ENCODE measurements around the gene HELZ. TPM values are rescaled to one million over a fixed set of nuclear protein-coding genes. Genes with fewer than 3 reads are reported as not detected.
"Not testable (repeated sequence)": the region's sequence is repeated elsewhere in the genome, so short reads cannot be mapped to it uniquely, and the experiment has no call there.

The HELZ gene
- total RNA-seq, 2 donors from 2014 or later, result 106 to 110 TPM

DNA sequence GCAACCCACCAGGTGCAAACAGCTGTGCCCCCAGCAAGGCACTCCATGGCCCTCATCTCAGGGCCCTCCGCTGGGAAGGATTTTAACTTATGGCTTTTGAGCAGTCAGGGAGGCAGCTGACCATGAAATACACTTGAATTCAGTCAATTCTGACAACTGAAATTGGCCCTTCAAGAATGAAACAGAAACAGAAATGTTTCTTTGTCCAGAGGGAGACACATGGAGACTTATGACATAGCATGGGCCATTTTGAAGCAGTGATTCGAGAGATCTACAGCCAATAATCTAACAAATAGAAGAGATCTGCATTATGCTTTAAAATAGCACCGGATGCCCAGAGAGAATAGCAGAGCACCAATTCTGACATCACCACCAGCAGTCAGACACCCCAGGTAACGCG lies 193.2 kb downstream of the HELZ start:
- DNase-seq (ENCODE audit: low spot score) (no peak), ATAC-seq (no peak)
- H3K27ac Mint-ChIP-seq, result no peak overlapping the region
- H3K4me1 Mint-ChIP-seq (ENCODE audit: low read depth in 2 of 2), result peaks cover 0 to 2% of the 10 kb centered on the region in 2 donors
- peaks cover 5% of the 10 kb centered on the region for H3K9me3 Mint-ChIP-seq
- H3K4me3 Mint-ChIP-seq, result no peak overlapping the region
- H3K27me3 Mint-ChIP-seq, result no peaks in the 10 kb centered on the region
- H3K36me3 Mint-ChIP-seq, result peaks cover 13% of the 10 kb centered on the region

DNA sequence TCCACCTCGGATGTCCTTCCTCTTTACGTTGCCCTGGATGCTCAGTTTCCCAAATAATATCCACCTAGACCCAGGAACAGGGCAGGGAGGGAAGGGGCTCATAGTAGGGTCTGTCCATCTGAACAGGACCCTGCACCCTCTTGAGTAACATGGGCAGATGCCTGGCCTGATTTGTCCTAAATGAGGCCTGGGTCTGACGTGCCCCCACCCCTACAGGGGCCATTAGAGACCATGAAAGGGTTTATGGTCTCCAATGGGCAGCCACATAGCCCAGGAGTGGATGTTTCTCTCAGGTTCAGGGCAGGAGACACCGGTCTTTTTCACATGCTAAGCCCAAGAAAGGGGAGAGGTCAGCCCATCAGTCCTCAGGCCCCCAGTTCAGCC lies 193.8 kb downstream of the HELZ start:
- ATAC-seq (no peak), DNase-seq (ENCODE audit: low spot score) (no peak)
- Mint-ChIP-seq H3K4me3 (no peak overlapping the region), H3K4me1 (ENCODE audit: low read depth in 2 of 2) (peaks cover 0 to 2% of the 10 kb centered on the region in 2 donors), H3K9me3 (peaks cover 5% of the 10 kb centered on the region), H3K27me3 (no peaks in the 10 kb centered on the region), H3K27ac (no peak overlapping the region), H3K36me3 (peaks cover 13% of the 10 kb centered on the region)

DNA sequence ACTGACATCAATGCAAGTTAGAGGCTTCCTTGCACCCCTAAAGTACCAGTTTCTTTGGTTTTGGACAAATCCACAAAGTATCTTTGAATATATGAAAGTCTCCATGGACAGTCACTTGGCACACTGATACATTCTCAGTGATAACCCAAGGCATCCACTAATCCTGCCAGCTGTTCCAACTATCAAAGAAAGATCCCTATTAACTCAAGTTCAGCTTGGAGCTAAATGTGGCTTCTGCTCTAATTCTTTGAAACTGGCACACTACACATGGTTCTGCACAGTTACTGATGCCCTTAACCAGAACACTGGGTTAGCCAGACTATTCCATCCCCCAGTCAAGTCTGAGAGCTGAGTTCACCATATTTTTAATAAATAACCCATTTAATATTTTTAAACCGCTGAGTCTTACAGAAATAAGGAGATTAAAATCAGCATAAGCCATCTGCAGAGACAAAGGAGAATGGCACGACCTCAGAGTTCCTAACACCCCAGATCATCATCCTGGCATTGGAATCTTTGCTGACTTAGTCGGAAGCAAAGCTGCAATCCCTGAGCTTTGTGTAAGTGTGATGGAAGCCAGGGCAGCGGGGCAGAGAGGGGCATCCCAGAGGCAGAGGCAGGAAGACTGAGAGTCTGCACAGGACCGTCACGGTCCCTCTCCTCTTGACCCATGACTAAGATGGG lies 194.4 kb downstream of the HELZ start:
- no peak for ATAC-seq
- peak; percentile 59 for DNase-seq (ENCODE audit: low spot score)
- Mint-ChIP-seq H3K27ac (no peak overlapping the region), H3K4me1 (ENCODE audit: low read depth in 2 of 2) (peaks cover 0 to 2% of the 10 kb centered on the region in 2 donors), H3K9me3 (peaks cover 5% of the 10 kb centered on the region), H3K27me3 (no peaks in the 10 kb centered on the region), H3K36me3 (peaks cover 13% of the 10 kb centered on the region), H3K4me3 (no peak overlapping the region)

DNA sequence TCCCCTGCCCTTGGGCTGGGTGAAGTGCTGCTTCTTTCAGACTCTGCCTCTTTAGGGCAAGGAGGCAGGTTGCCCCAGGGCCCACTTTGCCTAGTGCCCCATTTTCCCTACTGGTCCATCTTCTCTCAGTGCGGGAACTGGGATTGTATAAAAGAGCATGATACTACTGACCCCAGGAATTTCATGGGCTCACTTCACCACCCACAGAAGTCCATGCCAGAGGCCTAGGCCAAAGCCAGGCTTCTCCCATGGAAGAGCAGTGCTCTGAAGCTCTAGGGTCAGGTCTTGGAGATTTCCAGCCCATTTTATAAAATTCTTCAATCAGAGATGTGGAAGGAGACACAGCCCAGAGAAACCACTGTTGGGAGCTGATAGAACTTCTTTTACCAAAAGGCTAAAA lies 194.9 kb downstream of the HELZ start:
- peak; percentile 51 for DNase-seq (ENCODE audit: low spot score)

DNA sequence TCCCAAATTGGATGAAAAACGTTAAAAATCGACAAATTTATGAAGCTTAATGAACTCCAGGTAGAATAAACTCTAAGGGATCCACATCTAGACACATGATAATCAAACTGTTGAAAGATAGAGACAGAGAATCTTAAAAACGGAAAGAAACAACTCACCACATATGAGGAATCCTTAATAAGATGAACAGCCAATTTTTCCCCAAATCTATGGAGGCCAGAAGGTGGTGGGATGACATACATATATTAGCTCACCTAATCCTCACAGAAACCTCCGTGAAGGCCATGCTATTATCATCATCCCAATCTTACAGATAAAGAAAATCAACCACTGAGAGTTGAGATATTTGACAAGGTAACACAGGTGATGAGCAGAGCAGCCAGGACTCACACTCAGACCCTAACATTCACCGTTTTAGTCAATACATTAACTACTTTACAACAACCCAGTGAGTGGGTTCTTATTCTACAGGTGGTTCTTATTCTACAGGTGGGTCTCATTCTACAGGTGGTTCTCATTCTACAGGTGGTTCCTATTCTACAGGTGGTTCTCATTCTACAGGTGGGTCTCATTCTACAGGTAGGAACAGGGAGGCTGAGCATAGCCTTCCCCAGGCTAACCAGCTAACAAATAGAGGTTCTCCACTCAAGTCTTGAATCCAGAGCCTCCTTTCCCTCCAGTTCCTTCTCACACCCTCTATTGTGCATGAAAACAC lies 195.8 kb downstream of the HELZ start:
- H3K4me1 Mint-ChIP-seq (ENCODE audit: low read depth in 2 of 2), result peaks cover 0 to 2% of the 10 kb centered on the region in 2 donors
- DNase-seq (ENCODE audit: low spot score) (peak; percentile 23), ATAC-seq (no peak)
- peaks cover 5% of the 10 kb centered on the region for H3K9me3 Mint-ChIP-seq
- H3K36me3 Mint-ChIP-seq, result peaks cover 13% of the 10 kb centered on the region
- no peak overlapping the region for H3K4me3 Mint-ChIP-seq
- H3K27me3 Mint-ChIP-seq, result no peaks in the 10 kb centered on the region
- H3K27ac Mint-ChIP-seq, result no peak overlapping the region

More for the DNA sequence above, 194.9 kb downstream of the HELZ start:
- Mint-ChIP-seq H3K9me3 (peaks cover 5% of the 10 kb centered on the region), H3K4me3 (no peak overlapping the region), H3K27me3 (no peaks in the 10 kb centered on the region), H3K36me3 (peaks cover 13% of the 10 kb centered on the region), H3K27ac (no peak overlapping the region), H3K4me1 (ENCODE audit: low read depth in 2 of 2) (peaks cover 0 to 2% of the 10 kb centered on the region in 2 donors)
- no peak for ATAC-seq

DNA sequence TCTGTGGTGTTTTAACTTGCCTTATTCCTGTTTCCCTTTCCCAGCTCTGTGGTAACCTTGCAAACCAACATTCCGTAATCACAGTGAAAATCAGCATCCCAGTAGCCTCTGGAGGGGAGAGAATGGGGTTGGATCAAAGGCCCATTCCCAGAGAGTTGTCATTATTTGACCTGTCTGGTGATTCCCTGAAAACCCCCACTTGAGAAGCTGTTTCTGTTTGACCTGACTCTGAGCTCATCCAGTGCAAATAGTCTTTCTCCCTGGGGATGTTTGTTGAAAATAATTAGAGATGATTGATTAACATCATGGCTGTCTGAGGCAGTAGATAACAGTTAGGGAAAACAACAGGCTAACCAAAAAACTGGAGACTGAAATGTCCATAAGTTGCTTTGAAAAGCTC lies 197.6 kb downstream of the HELZ start:
- Mint-ChIP-seq H3K4me3 (no peak overlapping the region), H3K27ac (no peak overlapping the region), H3K4me1 (ENCODE audit: low read depth in 2 of 2) (peaks cover 0 to 2% of the 10 kb centered on the region in 2 donors), H3K27me3 (no peaks in the 10 kb centered on the region), H3K9me3 (peaks cover 5% of the 10 kb centered on the region), H3K36me3 (peaks cover 13% of the 10 kb centered on the region)
- ATAC-seq, result no peak
- DNase-seq (ENCODE audit: low spot score), result no peak

DNA sequence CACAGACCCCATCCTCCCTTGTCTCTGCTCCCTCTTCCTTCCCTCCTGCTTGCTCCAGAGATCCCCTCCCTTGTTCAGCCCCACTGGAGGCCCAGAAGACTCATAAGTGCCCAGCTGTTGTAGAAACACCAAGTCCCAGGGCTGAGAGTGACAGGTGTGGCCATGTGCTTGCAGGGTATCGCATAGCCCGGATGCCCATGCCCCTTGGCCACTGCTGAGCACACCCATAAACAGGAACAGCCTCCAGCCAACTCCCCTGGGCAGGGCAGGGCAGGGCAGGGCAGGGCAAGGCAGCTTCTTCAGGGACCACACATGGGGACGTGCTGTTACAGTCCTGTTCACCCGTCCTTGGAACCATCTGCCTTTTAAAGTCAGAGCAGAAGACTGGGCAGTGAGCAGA lies 198.6 kb downstream of the HELZ start:
- Mint-ChIP-seq H3K27me3 (no peaks in the 10 kb centered on the region), H3K27ac (no peak overlapping the region), H3K4me1 (ENCODE audit: low read depth in 2 of 2) (no peaks in the 10 kb centered on the region), H3K9me3 (peaks cover 5% of the 10 kb centered on the region), H3K36me3 (peaks cover 13% of the 10 kb centered on the region), H3K4me3 (no peak overlapping the region)
- ATAC-seq (peak in 1 of 2 donors; percentile 32), DNase-seq (ENCODE audit: low spot score) (no peak)

DNA sequence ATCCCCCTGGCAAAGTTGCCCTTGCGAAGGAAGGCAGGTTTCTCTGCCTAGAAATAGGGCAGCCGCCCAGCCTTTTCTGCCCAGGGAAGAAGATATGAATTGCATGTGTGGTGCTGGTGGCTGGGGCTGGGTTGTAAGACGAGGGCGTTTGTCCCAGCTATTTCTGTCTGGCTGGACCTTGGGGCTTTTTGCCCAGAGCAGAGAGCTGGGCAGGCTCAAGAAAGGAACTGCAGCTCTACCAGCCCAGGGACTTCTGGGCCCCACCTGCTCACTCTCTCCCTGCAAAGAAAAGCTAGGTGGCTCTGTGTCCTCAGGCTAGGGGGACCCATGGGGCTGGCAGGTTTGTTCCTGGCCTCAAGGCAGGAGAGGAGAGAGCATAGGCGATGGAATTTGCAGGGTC lies 200.1 kb downstream of the HELZ start:
- Mint-ChIP-seq H3K4me3 (no peak overlapping the region), H3K27ac (no peak overlapping the region), H3K36me3 (peaks cover 13% of the 10 kb centered on the region), H3K27me3 (no peaks in the 10 kb centered on the region), H3K9me3 (peaks cover 5% of the 10 kb centered on the region), H3K4me1 (ENCODE audit: low read depth in 2 of 2) (no peaks in the 10 kb centered on the region)
- DNase-seq (ENCODE audit: low spot score) (no peak), ATAC-seq (no peak)

DNA sequence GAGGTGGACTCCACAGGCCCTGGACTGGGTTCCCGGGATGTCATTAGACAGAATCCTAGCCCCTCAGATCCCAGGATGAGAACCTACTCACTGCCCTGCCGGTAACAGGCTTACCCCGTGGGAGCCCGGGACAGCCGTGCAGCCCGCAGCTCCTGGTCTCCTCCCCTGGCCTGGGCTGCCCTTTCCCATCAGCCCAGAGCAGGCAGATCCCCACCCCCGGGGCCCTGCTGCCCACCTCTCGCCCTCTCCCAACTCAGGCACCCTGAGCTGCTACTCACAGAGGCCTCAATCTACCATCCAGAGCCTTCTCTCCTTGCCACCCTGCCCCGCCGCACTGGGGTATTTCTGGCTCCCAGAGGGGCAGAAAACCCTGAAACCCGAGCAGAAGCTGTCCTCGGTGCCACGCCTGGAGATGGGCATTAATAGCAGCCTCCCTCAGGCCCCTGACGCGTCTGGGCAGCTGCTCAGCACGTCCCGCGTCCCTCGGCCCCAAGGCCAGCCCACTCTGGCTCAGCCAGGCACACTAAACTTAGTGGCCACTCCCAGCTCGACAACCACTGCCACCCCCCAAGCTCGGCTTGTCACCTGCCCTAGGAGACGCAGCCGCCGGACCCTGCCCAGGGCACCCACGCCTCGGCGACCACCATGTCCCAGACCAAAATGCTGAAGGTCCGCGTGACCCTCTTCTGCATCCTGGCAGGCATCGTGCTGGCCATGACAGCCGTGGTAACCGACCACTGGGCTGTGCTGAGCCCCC lies 200.8 kb downstream of the HELZ start, which contains the start of gene CACNG1:
Gene CACNG1, plus strand, starts transcription at position 539 of the 757 bp plus-strand sequence. Its CDS starts 107 bp downstream, at position 646.
- no peak for DNase-seq (ENCODE audit: low spot score)
- no peak within 1 kb of the TSS for H3K27ac Mint-ChIP-seq
- H3K4me3 Mint-ChIP-seq, result no peak within 1 kb of the TSS
- H3K36me3 Mint-ChIP-seq, result peaks cover 13% of the 10 kb centered on the region
- no peaks in the 10 kb centered on the region for H3K27me3 Mint-ChIP-seq
- peak in 1 of 2 donors; percentile 54 for ATAC-seq
- peaks cover 5% of the 10 kb centered on the region for H3K9me3 Mint-ChIP-seq
- H3K4me1 Mint-ChIP-seq (ENCODE audit: low read depth in 2 of 2), result no peaks in the 10 kb centered on the region

DNA sequence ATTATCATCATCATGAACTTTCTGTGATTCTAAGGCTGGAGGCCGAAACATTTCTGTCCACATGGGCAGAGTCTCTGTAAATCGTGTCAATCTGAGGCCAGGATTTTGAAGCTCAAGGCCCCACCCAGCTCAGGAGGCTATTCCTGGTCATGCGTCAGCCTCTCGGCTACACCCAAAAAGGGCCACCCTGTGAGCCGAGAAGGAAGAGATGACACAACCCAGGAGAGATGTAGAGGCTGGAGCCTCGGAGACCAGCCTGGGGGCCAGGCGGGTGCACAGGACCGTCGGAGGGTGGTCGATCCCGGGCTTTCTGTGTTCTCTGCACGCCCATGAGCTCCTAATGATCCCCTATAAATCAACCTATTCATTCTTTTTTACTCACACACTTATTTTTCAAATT lies 201.7 kb downstream of the HELZ start:
- no peak overlapping the region for H3K4me3 Mint-ChIP-seq
- no peaks in the 10 kb centered on the region for H3K27me3 Mint-ChIP-seq
- peaks cover 6% of the 10 kb centered on the region for H3K36me3 Mint-ChIP-seq
- H3K27ac Mint-ChIP-seq, result no peak overlapping the region
- DNase-seq (ENCODE audit: low spot score), result no peak
- no peaks in the 10 kb centered on the region for H3K9me3 Mint-ChIP-seq
- no peaks in the 10 kb centered on the region for H3K4me1 Mint-ChIP-seq (ENCODE audit: low read depth in 2 of 2)
- no peak for ATAC-seq

DNA sequence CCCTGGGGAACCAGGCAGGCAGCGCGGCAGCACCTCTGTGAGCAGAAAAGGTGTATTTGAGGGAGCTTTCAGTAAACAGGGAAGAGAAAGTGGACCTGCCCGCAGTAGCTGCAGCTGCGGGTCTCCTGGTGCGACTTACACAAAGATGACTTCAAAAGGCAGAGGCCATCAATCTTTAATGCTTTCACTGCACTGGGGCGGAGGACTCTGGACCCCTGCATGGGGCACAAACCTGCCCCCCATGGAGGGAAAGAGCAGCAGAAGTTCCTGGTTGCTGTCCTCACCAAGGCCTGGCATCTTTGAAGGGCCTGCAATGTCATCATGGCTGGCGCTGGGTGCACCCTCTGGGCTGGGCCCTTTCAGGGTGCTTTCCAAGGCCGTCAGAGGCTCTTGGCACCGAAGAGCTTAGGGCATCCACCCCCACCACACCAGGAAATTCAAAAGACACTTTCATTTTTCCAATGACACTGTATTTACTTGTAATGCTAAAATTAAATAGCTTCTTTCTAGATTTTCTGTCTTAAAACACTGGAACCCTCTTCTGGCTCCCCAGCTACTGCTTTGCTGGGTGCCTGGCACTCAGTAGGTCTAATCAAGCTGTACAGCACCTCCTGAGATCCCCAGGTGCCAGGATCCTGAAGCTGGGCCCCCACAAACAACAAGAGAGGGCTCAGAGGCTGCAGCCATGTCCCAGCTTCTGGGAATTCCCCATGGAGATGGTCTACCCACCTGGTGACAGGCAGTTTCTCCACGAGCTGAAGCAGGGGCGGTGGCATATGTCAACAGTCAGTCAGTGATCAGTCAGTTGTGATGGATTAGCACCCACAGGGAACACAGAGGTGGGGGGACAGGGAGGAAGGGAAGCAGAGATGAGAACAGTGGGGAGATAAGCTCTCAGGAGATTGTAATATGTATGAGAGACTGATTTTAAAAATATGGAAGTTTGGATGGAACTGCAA lies 202.8 kb downstream of the HELZ start:
- Mint-ChIP-seq H3K9me3 (no peaks in the 10 kb centered on the region), H3K27ac (no peak overlapping the region), H3K4me3 (no peak overlapping the region), H3K4me1 (ENCODE audit: low read depth in 2 of 2) (no peaks in the 10 kb centered on the region), H3K27me3 (no peaks in the 10 kb centered on the region), H3K36me3 (no peaks in the 10 kb centered on the region)
- ATAC-seq, result no peak
- no peak for DNase-seq (ENCODE audit: low spot score)

DNA sequence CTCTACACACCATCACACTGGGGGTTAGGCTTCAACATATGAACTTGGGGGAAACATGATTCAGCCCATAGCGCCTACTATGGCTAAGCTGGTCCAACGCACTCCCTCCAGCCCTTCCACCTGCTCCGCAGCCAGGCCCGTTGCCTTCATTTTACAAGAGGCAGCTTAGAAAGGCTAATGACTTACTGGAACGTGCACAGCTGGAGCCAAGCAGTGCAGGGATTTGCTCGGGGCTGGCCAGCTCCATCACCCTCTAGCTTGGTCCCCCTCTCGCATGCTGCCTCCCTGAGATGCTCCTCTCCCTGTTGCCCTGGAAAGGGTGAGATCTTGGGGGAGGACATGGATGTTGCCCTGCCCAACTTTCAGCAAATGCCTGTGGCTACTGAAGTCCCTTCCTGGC lies 203.5 kb downstream of the HELZ start:
- Mint-ChIP-seq H3K9me3 (no peaks in the 10 kb centered on the region), H3K27me3 (peaks cover 0 to 5% of the 10 kb centered on the region in 2 donors), H3K27ac (no peak overlapping the region), H3K4me1 (ENCODE audit: low read depth in 2 of 2) (no peaks in the 10 kb centered on the region), H3K36me3 (no peaks in the 10 kb centered on the region), H3K4me3 (no peak overlapping the region)
- DNase-seq (ENCODE audit: low spot score) (no peak), ATAC-seq (no peak)

DNA sequence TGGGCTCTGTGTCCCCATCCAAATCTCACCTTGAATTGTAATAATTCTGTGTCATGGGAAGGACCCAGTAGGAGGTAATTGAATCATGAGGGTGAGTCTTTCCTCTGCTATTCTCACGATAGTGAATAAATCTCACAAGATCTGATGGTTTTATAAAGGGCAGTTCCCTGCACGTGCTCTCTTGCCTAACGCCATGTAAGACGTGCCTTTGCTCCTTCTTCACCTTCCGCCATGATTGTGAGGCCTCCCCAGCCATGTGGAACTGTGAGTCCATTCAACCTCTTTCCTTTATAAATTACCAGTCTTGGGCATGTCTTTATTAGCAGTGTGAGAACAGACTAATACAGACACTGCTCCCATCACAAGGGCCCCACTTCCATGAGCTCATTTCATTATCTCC lies 203.9 kb downstream of the HELZ start:
- H3K4me3 Mint-ChIP-seq; H3K4me1 Mint-ChIP-seq (ENCODE audit: low read depth in 2 of 2); H3K27ac Mint-ChIP-seq; ATAC-seq; DNase-seq (ENCODE audit: low spot score); H3K27me3 Mint-ChIP-seq; H3K36me3 Mint-ChIP-seq; H3K9me3 Mint-ChIP-seq: not testable (repeated sequence)
